ENCODE results near the gene CLCN6. TPM values are rescaled to one million over a fixed set of nuclear protein-coding genes. Genes with fewer than 3 reads are reported as not detected.

CLCN6 gene
- total RNA-seq, 4 donors from 2014 or later, result 14.4 to 20.4 (median 18.0) TPM

DNA sequence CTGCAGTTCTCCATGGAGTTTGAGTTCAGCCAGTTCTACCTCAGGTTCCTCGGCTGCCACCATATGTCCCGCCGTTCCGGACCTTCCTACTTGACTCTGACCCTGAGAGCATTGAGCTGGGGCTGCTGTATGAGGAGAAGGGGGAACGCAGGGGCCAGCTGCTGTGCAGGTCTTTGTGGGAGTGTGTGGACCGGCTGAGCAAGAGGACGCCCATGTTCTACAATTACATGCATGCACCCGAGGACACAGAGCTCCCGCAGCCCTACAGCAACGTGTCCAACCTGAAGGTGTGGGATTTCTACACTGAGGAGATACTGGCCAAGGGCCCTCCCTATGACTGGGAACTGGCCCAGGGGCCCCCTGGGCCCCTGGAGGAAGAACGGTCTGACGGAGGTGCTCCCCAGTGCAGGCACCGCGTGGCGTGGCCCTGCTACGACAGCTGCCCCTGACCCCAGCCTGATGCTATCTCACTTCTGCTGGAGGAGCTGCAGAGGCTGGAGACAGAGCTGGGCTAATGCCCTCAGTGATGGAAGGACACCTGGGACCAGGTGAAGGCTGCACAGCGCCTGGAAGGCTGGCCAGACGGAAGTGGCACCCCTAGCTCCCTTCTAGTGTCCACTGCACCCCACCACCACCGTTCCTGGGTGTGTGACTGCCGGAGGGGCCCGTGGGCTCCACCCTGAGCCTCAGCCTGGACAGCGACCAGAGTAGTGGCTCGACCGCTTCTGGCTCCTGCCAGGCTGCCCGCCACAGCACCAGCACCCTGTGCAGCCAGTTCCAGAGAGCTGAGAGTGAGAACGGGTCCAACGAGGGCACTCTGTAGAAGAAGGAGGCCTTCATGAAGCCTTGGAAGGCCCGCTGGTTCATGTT is 73.6 kb downstream of the CLCN6 start:
- DNase-seq (ENCODE audit: low spot score), result no peak
- TF ChIP-seq, protein P1, sequence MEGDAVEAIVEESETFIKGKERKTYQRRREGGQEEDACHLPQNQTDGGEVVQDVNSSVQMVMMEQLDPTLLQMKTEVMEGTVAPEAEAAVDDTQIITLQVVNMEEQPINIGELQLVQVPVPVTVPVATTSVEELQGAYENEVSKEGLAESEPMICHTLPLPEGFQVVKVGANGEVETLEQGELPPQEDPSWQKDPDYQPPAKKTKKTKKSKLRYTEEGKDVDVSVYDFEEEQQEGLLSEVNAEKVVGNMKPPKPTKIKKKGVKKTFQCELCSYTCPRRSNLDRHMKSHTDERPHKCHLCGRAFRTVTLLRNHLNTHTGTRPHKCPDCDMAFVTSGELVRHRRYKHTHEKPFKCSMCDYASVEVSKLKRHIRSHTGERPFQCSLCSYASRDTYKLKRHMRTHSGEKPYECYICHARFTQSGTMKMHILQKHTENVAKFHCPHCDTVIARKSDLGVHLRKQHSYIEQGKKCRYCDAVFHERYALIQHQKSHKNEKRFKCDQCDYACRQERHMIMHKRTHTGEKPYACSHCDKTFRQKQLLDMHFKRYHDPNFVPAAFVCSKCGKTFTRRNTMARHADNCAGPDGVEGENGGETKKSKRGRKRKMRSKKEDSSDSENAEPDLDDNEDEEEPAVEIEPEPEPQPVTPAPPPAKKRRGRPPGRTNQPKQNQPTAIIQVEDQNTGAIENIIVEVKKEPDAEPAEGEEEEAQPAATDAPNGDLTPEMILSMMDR (IDR thresholded peaks at IDR 0.05), result no peak
- ATAC-seq (ENCODE audit: low FRiP score), result no peak

DNA sequence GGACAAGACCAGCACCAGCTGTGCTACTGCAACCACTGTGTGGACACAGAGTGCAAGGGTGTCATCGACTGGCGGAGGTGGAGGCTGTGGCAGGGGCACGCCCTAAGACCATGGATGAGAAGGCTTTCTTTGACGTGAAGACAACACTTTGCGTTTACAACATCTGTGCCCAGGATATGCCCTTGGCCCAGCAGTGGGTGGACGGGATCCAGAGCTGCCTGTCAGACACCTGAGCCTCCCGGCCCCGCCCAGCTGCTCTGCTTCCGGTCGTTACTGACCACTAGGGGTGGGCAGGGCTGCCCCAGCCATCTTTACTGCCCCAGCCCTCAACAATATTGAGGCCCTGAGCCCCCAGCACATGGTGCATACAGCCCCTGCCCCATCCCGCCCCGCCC is 74.2 kb downstream of the CLCN6 start:
- TF ChIP-seq, protein P1 (IDR thresholded peaks at IDR 0.05), result no peak
- no peak for DNase-seq (ENCODE audit: low spot score)
- no peak for ATAC-seq (ENCODE audit: low FRiP score)

DNA sequence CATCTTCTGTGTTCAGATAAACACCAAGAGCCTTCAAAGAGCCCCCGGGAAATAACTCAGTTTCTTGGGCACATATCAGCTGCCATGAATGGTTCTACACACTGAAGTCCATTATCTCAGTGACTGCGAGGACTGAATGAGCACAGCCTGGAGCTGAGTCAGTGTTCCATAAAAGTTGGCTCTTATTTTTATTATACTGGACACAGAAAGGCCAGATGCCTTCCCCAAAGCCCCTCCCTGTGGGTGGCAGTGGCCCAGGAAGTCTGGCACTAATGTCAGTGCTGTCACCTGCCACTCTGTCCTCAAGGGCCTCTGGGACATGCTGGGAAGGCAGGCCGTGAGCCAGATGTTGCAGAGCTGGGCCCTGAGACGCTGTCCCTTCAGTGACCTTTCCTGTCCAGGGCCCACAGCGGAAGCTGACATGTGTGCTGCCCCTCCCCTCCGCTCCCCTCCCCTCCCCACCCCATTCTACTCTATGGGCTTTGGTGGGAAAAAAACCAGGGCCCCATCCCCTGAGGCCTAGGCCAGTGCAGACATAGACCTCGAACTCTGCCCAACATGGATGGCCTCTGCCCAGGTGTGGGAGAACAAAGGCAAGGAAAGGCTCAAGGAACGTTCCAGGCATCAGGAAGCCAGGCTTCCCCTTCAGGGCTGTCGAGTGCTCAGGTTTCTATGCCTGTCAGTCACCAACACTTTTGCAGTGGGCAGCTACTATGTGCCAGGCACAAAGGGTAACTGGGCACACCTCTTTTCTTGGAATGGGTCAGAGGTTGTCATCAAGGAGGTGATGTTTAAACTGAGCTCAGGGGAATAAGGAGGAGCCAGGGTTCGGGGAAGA is 75.1 kb downstream of the CLCN6 start:
- DNase-seq (ENCODE audit: low spot score), result no peak
- ATAC-seq (ENCODE audit: low FRiP score), result no peak
- TF ChIP-seq, protein P1 (IDR thresholded peaks at IDR 0.05), result no peak

DNA sequence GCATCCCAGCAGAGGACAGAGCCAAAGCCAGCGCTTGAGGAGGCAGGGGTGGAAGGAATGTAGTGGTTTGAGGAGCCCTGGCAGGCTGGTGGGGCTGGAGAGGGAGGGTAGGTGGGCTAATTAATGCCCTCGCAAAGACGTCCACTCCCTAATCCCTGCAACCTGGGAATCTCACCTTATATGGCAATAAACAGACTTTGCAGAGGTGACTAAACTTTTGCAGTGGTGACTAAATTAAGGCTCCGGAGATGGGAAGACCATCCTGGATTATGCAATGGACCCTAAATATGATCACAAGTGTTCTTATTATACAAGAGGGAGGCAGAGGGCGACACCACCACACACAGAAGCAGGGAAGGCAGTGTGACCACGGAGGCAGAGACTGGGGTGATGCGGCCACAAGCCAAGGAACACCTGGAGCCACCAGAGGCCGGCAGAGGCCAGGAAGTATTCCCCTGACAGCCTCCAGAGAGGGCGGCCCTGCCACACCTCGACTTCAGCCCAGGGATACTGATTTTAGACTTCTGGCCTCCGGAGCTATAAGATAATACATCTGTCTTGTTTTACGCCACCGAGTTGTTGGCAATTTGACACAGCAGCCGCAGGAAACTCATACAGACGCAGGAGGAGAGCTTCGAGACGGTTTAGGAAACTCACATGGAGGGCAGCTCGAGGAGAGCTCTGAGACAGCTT is 75.9 kb downstream of the CLCN6 start:
- no peak for DNase-seq (ENCODE audit: low spot score)
- TF ChIP-seq, protein P1 (IDR thresholded peaks at IDR 0.05), result no peak
- ATAC-seq (ENCODE audit: low FRiP score), result no peak

DNA sequence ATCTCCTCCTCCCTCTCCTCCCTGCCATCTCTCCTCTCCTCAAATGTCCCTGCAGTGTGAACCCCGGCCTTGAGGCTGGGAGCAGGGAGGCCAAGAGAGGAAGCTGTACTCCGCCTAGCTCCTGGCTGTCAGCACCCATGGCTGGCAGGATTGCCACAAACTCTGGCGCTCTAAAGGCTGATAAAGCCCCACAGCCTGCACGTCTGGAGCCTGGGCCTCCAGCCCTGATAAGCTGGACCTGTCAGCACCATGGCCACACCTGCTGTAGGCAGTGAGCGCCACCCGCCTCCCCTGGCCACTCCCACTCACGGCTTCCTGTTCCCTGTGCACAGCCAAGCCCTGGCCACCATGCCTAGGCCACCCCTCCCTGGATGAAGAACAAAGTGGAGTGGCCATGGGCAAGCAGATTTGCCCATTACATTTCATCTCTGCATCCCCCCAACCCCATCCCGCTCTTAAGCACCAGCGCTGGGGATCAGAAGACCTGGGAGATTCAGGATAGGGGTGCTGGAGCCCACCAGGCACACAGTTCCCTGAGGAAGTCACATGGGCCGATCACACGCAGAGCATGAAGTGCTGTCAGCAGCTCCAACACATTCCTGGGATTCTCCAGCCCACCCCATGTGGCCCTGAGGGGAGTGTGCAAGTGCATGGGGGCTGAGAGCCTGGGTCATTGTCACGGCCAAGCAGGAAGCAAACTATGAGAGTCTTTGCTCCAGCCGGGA is 77.0 kb downstream of the CLCN6 start:
- TF ChIP-seq, protein P1 (IDR thresholded peaks at IDR 0.05), result no peak
- no peak for DNase-seq (ENCODE audit: low spot score)
- ATAC-seq (ENCODE audit: low FRiP score), result no peak

DNA sequence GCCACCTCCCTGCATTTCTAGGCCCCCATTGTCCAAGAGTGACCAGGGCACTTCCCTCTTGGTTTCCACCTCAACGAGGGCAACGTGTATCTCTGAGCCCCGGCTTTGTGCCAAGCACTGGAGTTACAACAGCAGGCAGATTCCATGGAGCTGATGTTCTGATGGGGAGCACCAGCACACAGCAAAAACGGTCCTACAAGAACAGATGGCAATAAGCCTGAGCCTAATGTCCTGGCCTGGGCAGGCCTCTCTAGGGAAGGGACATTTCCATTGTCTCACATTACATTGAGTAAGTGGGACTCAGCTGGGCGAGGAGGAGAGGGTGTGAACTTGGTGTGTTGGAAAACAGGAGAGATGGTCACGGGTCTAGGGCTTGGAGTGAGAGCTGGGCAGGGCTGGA is 79.9 kb downstream of the CLCN6 start:
- TF ChIP-seq, protein P1 (IDR thresholded peaks at IDR 0.05), result no peak
- no peak for ATAC-seq (ENCODE audit: low FRiP score)
- DNase-seq (ENCODE audit: low spot score), result no peak
